ENCODE data around the gene C11orf24.

Gene C11orf24

GRCh38 chr11:68223275-68223674, 48.5 kb downstream of the C11orf24 start:
- Histone ChIP-seq H3K27ac (ENCODE audit: low read depth, low read length) (no peak overlapping the region), H3K27me3 (ENCODE audit: insufficient read depth, low read length) (no peaks in the 10 kb centered on the region), H3K9ac (ENCODE audit: low read length) (no peak overlapping the region), H3K4me1 (ENCODE audit: control insufficient read depth in 1 of 2, insufficient read depth in 2 of 2, low read length in 2 of 2) (no peaks in the 10 kb centered on the region), H3K4ac (ENCODE audit: low read depth, low read length) (no peak overlapping the region), H3K4me2 (ENCODE audit: low read length) (no peak overlapping the region), H3K79me1 (ENCODE audit: low read length) (no peaks in the 10 kb centered on the region), H2BK120ac (ENCODE audit: insufficient read depth, low read length, poor library complexity) (no peak overlapping the region), H3K36me3 (ENCODE audit: control insufficient read depth in 1 of 2, insufficient read depth in 2 of 2, low read length in 2 of 2) (no peaks in the 10 kb centered on the region), H3K9me3 (ENCODE audit: insufficient read depth, low read depth, low read length) (peaks cover 7% of the 10 kb centered on the region), H2AFZ (ENCODE audit: insufficient read depth, low read length, poor library complexity) (no peak overlapping the region), H2BK5ac (ENCODE audit: low read depth, low read length, poor library complexity) (no peak overlapping the region), H3K23ac (ENCODE audit: low read length) (no peak overlapping the region), H2AK5ac (ENCODE audit: low read length) (no peak overlapping the region), H4K91ac (ENCODE audit: low read depth, low read length) (no peak overlapping the region), H3K18ac (ENCODE audit: low read length) (no peak overlapping the region), H4K8ac (ENCODE audit: low read depth, low read length) (no peak overlapping the region), H3K4me3 (ENCODE audit: low read depth, low read length) (no peak overlapping the region), H3K14ac (ENCODE audit: low read length) (no peak overlapping the region), H3K79me2 (ENCODE audit: control insufficient read depth, insufficient read depth, low read length, poor library complexity) (no peaks in the 10 kb centered on the region), H4K12ac (ENCODE audit: low read depth, low read length) (no peak overlapping the region), H2BK12ac (ENCODE audit: low read length) (no peak overlapping the region)
- WGBS (ENCODE audit: extremely low coverage, insufficient coverage, insufficient read length): no CpG with 5 or more reads among the region's 6 CpGs
- DNase-seq: no peak

DNA sequence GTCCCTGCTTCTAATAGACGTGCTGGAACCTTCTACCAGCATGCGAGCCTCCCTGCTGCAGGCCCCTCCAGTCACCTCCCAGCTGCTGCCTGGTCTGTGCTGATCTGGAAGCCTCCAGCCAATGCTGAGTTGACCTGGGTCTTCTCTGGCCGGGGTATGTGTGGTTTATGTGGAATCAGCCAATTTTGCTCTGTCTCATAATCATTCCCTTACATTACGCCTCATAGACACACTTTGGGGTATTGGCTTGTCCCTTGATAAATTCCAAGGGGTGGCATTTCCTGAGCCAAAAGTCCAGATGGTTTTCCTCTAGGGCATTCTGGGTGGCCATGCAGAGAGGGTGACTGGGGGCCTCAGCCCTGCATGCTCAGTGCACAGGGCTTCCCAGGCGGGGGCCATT, 50.4 kb downstream of the C11orf24 start:
- no peaks in the 10 kb centered on the region for H3K36me3 ChIP-seq (ENCODE audit: control insufficient read depth in 1 of 2, insufficient read depth in 2 of 2, low read length in 2 of 2)
- no peak overlapping the region for H2BK120ac ChIP-seq (ENCODE audit: insufficient read depth, low read length, poor library complexity)
- H3K27me3 ChIP-seq (ENCODE audit: insufficient read depth, low read length): no peaks in the 10 kb centered on the region
- H2BK12ac ChIP-seq (ENCODE audit: low read length): no peak overlapping the region
- no CpG with 5 or more reads among the region's 5 CpGs for WGBS (ENCODE audit: extremely low coverage, insufficient coverage, insufficient read length)
- H3K9me3 ChIP-seq (ENCODE audit: insufficient read depth, low read depth, low read length): peaks cover 7% of the 10 kb centered on the region
- H3K79me1 ChIP-seq (ENCODE audit: low read length): no peaks in the 10 kb centered on the region
- H2AK5ac ChIP-seq (ENCODE audit: low read length): no peak overlapping the region
- no peak overlapping the region for H4K12ac ChIP-seq (ENCODE audit: low read depth, low read length)
- H3K27ac ChIP-seq (ENCODE audit: low read depth, low read length): no peak overlapping the region
- H4K91ac ChIP-seq (ENCODE audit: low read depth, low read length): no peak overlapping the region
- H2BK5ac ChIP-seq (ENCODE audit: low read depth, low read length, poor library complexity): no peak overlapping the region
- H3K23ac ChIP-seq (ENCODE audit: low read length): no peak overlapping the region
- H3K9ac ChIP-seq (ENCODE audit: low read length): no peak overlapping the region
- no peak for DNase-seq
- H4K8ac ChIP-seq (ENCODE audit: low read depth, low read length): no peak overlapping the region
- no peaks in the 10 kb centered on the region for H3K79me2 ChIP-seq (ENCODE audit: control insufficient read depth, insufficient read depth, low read length, poor library complexity)
- no peaks in the 10 kb centered on the region for H3K4me1 ChIP-seq (ENCODE audit: control insufficient read depth in 1 of 2, insufficient read depth in 2 of 2, low read length in 2 of 2)
- no peak overlapping the region for H3K4ac ChIP-seq (ENCODE audit: low read depth, low read length)
- H3K18ac ChIP-seq (ENCODE audit: low read length): no peak overlapping the region
- H3K14ac ChIP-seq (ENCODE audit: low read length): no peak overlapping the region
- no peak overlapping the region for H3K4me3 ChIP-seq (ENCODE audit: low read depth, low read length)
- H3K4me2 ChIP-seq (ENCODE audit: low read length): no peak overlapping the region
- no peak overlapping the region for H2AFZ ChIP-seq (ENCODE audit: insufficient read depth, low read length, poor library complexity)

DNA sequence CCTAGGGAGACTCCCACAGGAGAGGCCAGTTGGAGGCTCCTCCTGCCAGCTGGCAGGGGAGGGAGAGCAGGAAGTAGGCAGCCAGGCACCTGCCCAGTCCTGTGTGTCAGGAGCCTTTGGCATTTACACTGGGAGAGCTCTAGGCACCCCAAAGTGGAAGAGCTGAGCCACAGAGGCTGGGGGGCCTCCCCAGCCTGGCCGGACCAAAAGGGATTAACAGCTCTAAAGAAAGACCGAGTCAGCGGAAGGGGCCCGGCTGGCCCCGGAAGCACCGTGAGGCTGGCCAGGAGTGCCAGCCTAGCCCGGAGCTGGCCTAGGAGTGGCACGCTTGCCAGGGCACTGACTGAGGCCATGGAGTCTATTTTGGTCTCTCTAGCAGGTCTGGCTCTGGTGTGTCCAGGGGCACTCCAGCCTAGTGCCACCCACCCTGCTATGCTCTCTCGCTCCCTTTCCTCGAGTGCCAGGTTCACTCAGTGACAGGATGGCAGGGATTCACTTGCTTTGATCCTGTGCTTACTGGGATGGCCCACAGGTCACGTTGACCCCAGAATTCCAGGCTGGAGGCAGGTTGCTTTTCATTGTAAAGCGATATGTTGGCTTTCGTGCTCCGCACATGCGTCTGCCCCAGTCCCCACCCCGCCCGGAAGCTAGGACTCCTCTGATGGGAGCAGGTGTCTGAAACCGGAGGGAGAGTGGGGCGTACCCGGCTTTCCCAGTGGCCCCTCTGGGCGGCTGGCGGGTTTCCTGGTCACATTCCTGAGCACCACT, 55.4 kb downstream of the C11orf24 start:
- no peak overlapping the region for H2BK5ac ChIP-seq (ENCODE audit: low read depth, low read length, poor library complexity)
- WGBS (ENCODE audit: extremely low coverage, insufficient coverage, insufficient read length): no CpG with 5 or more reads among the region's 22 CpGs
- H3K27ac ChIP-seq (ENCODE audit: low read depth, low read length): no peak overlapping the region
- H3K4me2 ChIP-seq (ENCODE audit: low read length): no peak overlapping the region
- H2BK120ac ChIP-seq (ENCODE audit: insufficient read depth, low read length, poor library complexity): no peak overlapping the region
- no peak overlapping the region for H3K9ac ChIP-seq (ENCODE audit: low read length)
- no peak overlapping the region for H2BK12ac ChIP-seq (ENCODE audit: low read length)
- no peaks in the 10 kb centered on the region for H3K9me3 ChIP-seq (ENCODE audit: insufficient read depth, low read depth, low read length)
- H4K8ac ChIP-seq (ENCODE audit: low read depth, low read length): no peak overlapping the region
- H3K79me1 ChIP-seq (ENCODE audit: low read length): peaks cover 15% of the 10 kb centered on the region
- H4K91ac ChIP-seq (ENCODE audit: low read depth, low read length): no peak overlapping the region
- H4K12ac ChIP-seq (ENCODE audit: low read depth, low read length): no peak overlapping the region
- no peak overlapping the region for H2AK5ac ChIP-seq (ENCODE audit: low read length)
- H2AFZ ChIP-seq (ENCODE audit: insufficient read depth, low read length, poor library complexity): no peak overlapping the region
- H3K23ac ChIP-seq (ENCODE audit: low read length): no peak overlapping the region
- H3K79me2 ChIP-seq (ENCODE audit: control insufficient read depth, insufficient read depth, low read length, poor library complexity): peaks cover 18% of the 10 kb centered on the region
- H3K4ac ChIP-seq (ENCODE audit: low read depth, low read length): no peak overlapping the region
- H3K4me1 ChIP-seq (ENCODE audit: control insufficient read depth in 1 of 2, insufficient read depth in 2 of 2, low read length in 2 of 2): peaks cover 4 to 11% of the 10 kb centered on the region in 2 experiments
- no peak overlapping the region for H3K18ac ChIP-seq (ENCODE audit: low read length)
- H3K14ac ChIP-seq (ENCODE audit: low read length): no peak overlapping the region
- H3K36me3 ChIP-seq (ENCODE audit: control insufficient read depth in 1 of 2, insufficient read depth in 2 of 2, low read length in 2 of 2): no peaks in the 10 kb centered on the region
- no peaks in the 10 kb centered on the region for H3K27me3 ChIP-seq (ENCODE audit: insufficient read depth, low read length)
- H3K4me3 ChIP-seq (ENCODE audit: low read depth, low read length): no peak overlapping the region
- DNase-seq: no peak

- Histone ChIP-seq H3K9me3 (ENCODE audit: insufficient read depth, low read depth, low read length) (no peaks in the 10 kb centered on the region), H2BK5ac (ENCODE audit: low read depth, low read length, poor library complexity) (no peak overlapping the region), H3K79me1 (ENCODE audit: low read length) (peaks cover 15% of the 10 kb centered on the region), H3K36me3 (ENCODE audit: control insufficient read depth in 1 of 2, insufficient read depth in 2 of 2, low read length in 2 of 2) (no peaks in the 10 kb centered on the region), H4K8ac (ENCODE audit: low read depth, low read length) (no peak overlapping the region), H4K91ac (ENCODE audit: low read depth, low read length) (no peak overlapping the region), H3K79me2 (ENCODE audit: control insufficient read depth, insufficient read depth, low read length, poor library complexity) (peaks cover 21% of the 10 kb centered on the region), H3K23ac (ENCODE audit: low read length) (no peak overlapping the region), H2BK12ac (ENCODE audit: low read length) (no peak overlapping the region), H3K4me2 (ENCODE audit: low read length) (no peak overlapping the region), H3K27me3 (ENCODE audit: insufficient read depth, low read length) (no peaks in the 10 kb centered on the region), H3K4me1 (ENCODE audit: control insufficient read depth in 1 of 2, insufficient read depth in 2 of 2, low read length in 2 of 2) (peaks cover 4 to 11% of the 10 kb centered on the region in 2 experiments), H3K4ac (ENCODE audit: low read depth, low read length) (no peak overlapping the region), H3K9ac (ENCODE audit: low read length) (no peak overlapping the region), H3K4me3 (ENCODE audit: low read depth, low read length) (no peak overlapping the region), H3K27ac (ENCODE audit: low read depth, low read length) (no peak overlapping the region), H2BK120ac (ENCODE audit: insufficient read depth, low read length, poor library complexity) (no peak overlapping the region), H2AK5ac (ENCODE audit: low read length) (no peak overlapping the region), H4K12ac (ENCODE audit: low read depth, low read length) (no peak overlapping the region), H3K14ac (ENCODE audit: low read length) (no peak overlapping the region), H3K18ac (ENCODE audit: low read length) (no peak overlapping the region), H2AFZ (ENCODE audit: insufficient read depth, low read length, poor library complexity) (no peak overlapping the region)
- DNase-seq: no peak
- WGBS (ENCODE audit: extremely low coverage, insufficient coverage, insufficient read length): no CpG with 5 or more reads among the region's 6 CpGs
Measured at GRCh38 chr11:68215524-68216170, 56.1 kb downstream of the C11orf24 start.

All from trophoblast cell (in vitro differentiated cells and primary cell).